ENCODE results near the gene KRT222. TPM values are rescaled to one million over a fixed set of nuclear protein-coding genes. Genes with fewer than 3 reads are reported as not detected.

KRT222 gene
- 1.3 TPM for total RNA-seq
- long read RNA-seq, partial matches to known transcripts = 0 of 2 reads
- long read RNA-seq, other reads (novel, unspliced or antisense) = 1 of 2 reads

GRCh38 chr17:40664582-40665333 lies at the start of gene KRT222:
Gene KRT222, minus strand, starts transcription at chr17:40665177. Its CDS starts 78 bp downstream, at chr17:40665099.
- ATAC-seq (no peak), DNase-seq (no peak)
- no peaks in the 10 kb centered on the region for H3K9me3 ChIP-seq
- peak within 1 kb of the TSS; percentile 33 for H3K4me3 ChIP-seq
- TF ChIP-seq CTCF (IDR thresholded peaks at IDR 0.05) = no peak
- intact Hi-C loops (cut with DNase I) = no loop called here
- no peaks in the 10 kb centered on the region for H3K4me1 ChIP-seq
- H3K27me3 ChIP-seq (ENCODE audit: low read depth) = no peaks in the 10 kb centered on the region
- H3K27ac ChIP-seq = no peak within 1 kb of the TSS
- H3K36me3 ChIP-seq = no peaks in the 10 kb centered on the region

GRCh38 chr17:40714473-40714872 lies 49.5 kb upstream of the KRT222 start:
- DNase-seq = no peak
- intact Hi-C loops (cut with DNase I) = no loop called here
- ATAC-seq = no peak
- no peak for TF ChIP-seq CTCF (IDR thresholded peaks at IDR 0.05)
- Histone ChIP-seq H3K4me1 (no peaks in the 10 kb centered on the region), H3K9me3 (no peaks in the 10 kb centered on the region), H3K4me3 (no peak overlapping the region), H3K27ac (no peak overlapping the region), H3K27me3 (ENCODE audit: low read depth) (peaks cover 3% of the 10 kb centered on the region), H3K36me3 (no peaks in the 10 kb centered on the region)

GRCh38 chr17:40707745-40708144 lies 42.8 kb upstream of the KRT222 start:
- Histone ChIP-seq H3K36me3 (no peaks in the 10 kb centered on the region), H3K27me3 (ENCODE audit: low read depth) (no peaks in the 10 kb centered on the region), H3K9me3 (no peaks in the 10 kb centered on the region), H3K4me3 (no peak overlapping the region), H3K4me1 (peaks cover 9% of the 10 kb centered on the region), H3K27ac (peak overlapping the region; percentile 58)
- DNase-seq = peak; percentile 51
- no peak for TF ChIP-seq CTCF (IDR thresholded peaks at IDR 0.05)
- intact Hi-C loops (cut with DNase I) = no loop called here
- ATAC-seq = peak; percentile 81 to 87

- Histone ChIP-seq H3K9me3 (no peaks in the 10 kb centered on the region), H3K4me1 (peaks cover 9% of the 10 kb centered on the region), H3K27ac (no peak overlapping the region), H3K27me3 (ENCODE audit: low read depth) (no peaks in the 10 kb centered on the region), H3K36me3 (no peaks in the 10 kb centered on the region), H3K4me3 (no peak overlapping the region)
- TF ChIP-seq CTCF (IDR thresholded peaks at IDR 0.05) = no peak
- DNase-seq = no peak
- intact Hi-C loops (cut with DNase I) = no loop called here
- ATAC-seq = no peak
Measured at GRCh38 chr17:40705584-40705983, 40.6 kb upstream of the KRT222 start.

GRCh38 chr17:40703652-40704051 lies 38.7 kb upstream of the KRT222 start, which contains the start of gene KRT24:
Gene KRT24, minus strand, starts transcription at chr17:40703752. Its CDS starts 59 bp downstream, at chr17:40703693.
- H3K27ac ChIP-seq = no peak within 1 kb of the TSS
- intact Hi-C loops (cut with DNase I) = no loop called here

More at GRCh38 chr17:40703652-40704051, 38.7 kb upstream of the KRT222 start, which contains the start of gene KRT24:
- no peaks in the 10 kb centered on the region for H3K27me3 ChIP-seq (ENCODE audit: low read depth)
- no peak within 1 kb of the TSS for H3K4me3 ChIP-seq
- peaks cover 9% of the 10 kb centered on the region for H3K4me1 ChIP-seq
- no peak for TF ChIP-seq CTCF (IDR thresholded peaks at IDR 0.05)
- ATAC-seq = no peak
- H3K36me3 ChIP-seq = no peaks in the 10 kb centered on the region
- DNase-seq = no peak
- no peaks in the 10 kb centered on the region for H3K9me3 ChIP-seq

All from lower lobe of right lung (tissue), 2 donors.